Central memory CD8-positive, alpha-beta T cell (primary cell): ENCODE results near the gene CARMIL1.

ENCODE experiments used
- ATAC-seq: fragments of 150-1000 bp; cut with Tn5 transposase; replicated peaks from 2 replicates; pipeline ENCODE4 v1.10.0; 2022; ENCODE audit warnings: mild to moderate bottlenecking, moderate FRiP score, moderate number of reproducible peaks; ENCODE audit not compliant: poor library complexity, severe bottlenecking; ENCODE audit errors: extremely low read depth
- DNase-seq, 2 donors: peaks; one replicate each; pipeline ENCODE4 v3.0.0; 2021; ENCODE audit warnings: low spot score in 2 of 2
- H3K27ac Mint-ChIP-seq: one replicate; pipeline ENCODE4 v1.8.0; 2022; ENCODE audit warnings: low read depth, mild to moderate bottlenecking, moderate library complexity, mixed read lengths
- H3K27me3 Mint-ChIP-seq: one replicate; pipeline ENCODE4 v1.8.0; 2022; ENCODE audit warnings: mixed read lengths
- H3K36me3 Mint-ChIP-seq: one replicate; pipeline ENCODE4 v1.8.0; 2022; ENCODE audit warnings: mild to moderate bottlenecking, moderate library complexity, mixed read lengths; ENCODE audit not compliant: insufficient read depth
- H3K4me1 Mint-ChIP-seq: one replicate; pipeline ENCODE4 v1.8.0; 2022; ENCODE audit warnings: mixed read lengths
- H3K4me3 Mint-ChIP-seq: one replicate; pipeline ENCODE4 v1.8.0; 2022; ENCODE audit warnings: mild to moderate bottlenecking, moderate library complexity, mixed read lengths
- H3K9me3 Mint-ChIP-seq: one replicate; pipeline ENCODE4 v1.8.0; 2022; ENCODE audit warnings: mixed read lengths

The CARMIL1 gene

DNA sequence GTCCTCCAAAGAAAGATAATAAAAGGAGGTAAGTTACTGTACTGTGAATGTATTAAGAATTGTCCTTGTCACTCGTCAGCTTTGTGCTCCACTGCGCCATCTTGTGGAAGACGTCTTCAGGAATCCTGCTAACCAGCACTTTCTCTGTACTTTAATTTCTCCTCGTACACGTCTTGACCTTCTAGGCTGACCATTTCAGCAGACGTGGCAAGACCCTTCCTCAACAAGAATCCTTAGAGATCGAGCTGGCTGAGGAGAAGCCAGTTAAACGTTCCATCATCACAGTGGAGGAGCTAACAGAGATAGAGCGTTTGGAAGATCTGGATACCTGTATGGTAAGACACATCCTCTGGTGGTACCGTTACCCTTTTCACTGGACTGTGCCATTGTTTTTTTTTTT, 277.3 kb downstream of the CARMIL1 start:
- Mint-ChIP-seq H3K9me3 (no peaks in the 10 kb centered on the region), H3K4me3 (no peak overlapping the region), H3K27me3 (no peaks in the 10 kb centered on the region), H3K36me3 (no peaks in the 10 kb centered on the region), H3K27ac (no peak overlapping the region), H3K4me1 (peaks cover 5% of the 10 kb centered on the region)
- DNase-seq (peak; percentile 51 to 62), ATAC-seq (no peak)

DNA sequence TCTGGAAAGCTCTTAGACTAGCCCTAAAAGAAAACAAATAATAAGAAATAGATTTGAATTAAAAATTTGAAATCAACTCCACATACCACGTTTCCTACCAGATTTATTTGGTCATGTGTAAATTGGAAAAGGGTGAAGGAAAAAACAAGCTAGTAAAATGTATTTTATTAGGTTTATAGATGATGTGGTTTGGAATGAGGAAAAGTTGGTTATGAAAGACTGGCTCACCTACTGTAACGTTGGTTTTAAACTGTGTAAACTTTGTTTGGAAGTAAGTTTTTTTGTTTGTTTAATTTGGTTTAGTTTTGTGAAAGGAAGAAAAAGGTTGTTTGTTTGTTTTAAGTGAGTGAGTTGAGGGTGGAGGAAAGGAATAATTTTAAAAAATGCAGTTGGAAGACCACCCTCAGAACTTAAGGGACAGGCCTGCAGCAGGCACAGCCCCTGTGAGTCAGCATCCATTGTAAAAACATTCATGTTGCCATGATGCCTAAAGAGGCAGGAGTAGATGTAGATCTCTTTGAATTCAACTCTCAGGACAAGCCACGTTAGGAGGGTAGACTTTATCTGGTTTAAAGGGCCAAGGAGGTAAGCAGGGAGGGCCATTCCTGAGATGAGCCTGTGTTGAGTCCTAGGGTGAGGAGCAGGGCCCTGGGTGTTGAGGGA, 279.1 kb downstream of the CARMIL1 start:
- DNase-seq (no peak), ATAC-seq (no peak)
- Mint-ChIP-seq H3K27ac (no peak overlapping the region), H3K36me3 (no peaks in the 10 kb centered on the region), H3K27me3 (no peaks in the 10 kb centered on the region), H3K4me1 (peaks cover 5% of the 10 kb centered on the region), H3K4me3 (no peak overlapping the region), H3K9me3 (no peaks in the 10 kb centered on the region)

DNA sequence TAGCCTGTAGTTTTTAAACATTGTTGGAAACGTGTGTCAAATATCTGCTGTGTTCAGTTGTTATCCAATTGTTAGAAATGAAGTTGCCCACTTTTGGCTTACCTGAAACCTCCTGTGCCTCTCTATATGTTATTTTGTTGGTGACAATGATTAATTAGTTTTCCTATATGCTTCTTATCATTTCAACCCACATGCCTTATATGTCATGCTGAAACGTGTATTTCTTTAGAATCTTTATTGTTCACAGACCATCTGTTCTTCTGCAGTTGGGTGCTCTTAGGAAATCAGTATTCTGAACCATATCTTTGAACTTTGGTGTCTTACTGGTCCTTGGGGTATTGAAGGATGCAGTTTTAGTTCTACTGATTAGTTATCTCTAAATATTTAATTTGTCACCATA, 281.7 kb downstream of the CARMIL1 start:
- Mint-ChIP-seq H3K4me3 (no peak overlapping the region), H3K36me3 (no peaks in the 10 kb centered on the region), H3K27ac (no peak overlapping the region), H3K4me1 (peaks cover 5% of the 10 kb centered on the region), H3K9me3 (no peaks in the 10 kb centered on the region), H3K27me3 (no peaks in the 10 kb centered on the region)
- ATAC-seq (no peak), DNase-seq (no peak)

DNA sequence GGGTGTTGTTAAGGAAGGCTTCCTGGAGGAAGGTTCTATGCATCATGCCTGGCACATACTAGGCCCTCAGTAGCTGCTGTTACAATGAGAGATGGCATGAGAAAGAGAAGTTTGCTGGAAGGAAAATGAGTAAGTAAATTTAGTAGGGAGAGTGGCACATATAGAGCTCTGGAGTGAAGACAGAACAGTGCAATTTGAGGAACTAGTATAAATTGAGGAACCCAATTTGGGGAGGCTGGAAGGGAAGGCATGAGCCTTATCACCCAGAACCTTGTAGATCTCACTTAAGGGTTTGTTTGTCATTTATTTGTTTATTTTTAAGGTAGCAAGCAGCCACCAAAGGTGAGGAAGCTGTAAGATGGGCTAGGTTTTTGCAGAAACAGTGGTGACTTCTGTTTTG, 285.8 kb downstream of the CARMIL1 start:
- Mint-ChIP-seq H3K4me3 (no peak overlapping the region), H3K36me3 (no peaks in the 10 kb centered on the region), H3K27me3 (no peaks in the 10 kb centered on the region), H3K4me1 (no peaks in the 10 kb centered on the region), H3K9me3 (no peaks in the 10 kb centered on the region), H3K27ac (no peak overlapping the region)
- no peak for ATAC-seq
- no peak for DNase-seq

DNA sequence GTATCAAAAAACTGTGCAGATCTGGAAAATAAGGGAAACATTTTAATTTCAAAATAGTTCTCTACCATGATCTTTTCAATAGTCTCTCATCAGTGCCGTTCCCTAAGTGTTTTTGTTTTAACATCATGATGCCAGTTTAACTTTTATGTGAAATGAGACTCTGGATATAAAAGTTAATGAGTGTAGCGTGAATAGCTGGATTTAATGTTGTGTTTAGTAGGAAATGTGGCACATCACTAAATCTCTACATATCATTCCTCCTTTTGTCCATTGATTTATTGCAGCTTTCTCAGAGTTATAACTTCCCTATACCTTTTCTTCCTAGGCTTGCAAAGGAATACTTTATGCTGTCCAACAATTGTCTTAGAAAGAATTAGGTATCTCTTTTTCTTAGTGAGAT, 291.4 kb downstream of the CARMIL1 start:
- Mint-ChIP-seq H3K4me1 (no peaks in the 10 kb centered on the region), H3K9me3 (no peaks in the 10 kb centered on the region), H3K27ac (no peak overlapping the region), H3K27me3 (no peaks in the 10 kb centered on the region), H3K36me3 (no peaks in the 10 kb centered on the region), H3K4me3 (no peak overlapping the region)
- no peak for ATAC-seq
- DNase-seq, result no peak

DNA sequence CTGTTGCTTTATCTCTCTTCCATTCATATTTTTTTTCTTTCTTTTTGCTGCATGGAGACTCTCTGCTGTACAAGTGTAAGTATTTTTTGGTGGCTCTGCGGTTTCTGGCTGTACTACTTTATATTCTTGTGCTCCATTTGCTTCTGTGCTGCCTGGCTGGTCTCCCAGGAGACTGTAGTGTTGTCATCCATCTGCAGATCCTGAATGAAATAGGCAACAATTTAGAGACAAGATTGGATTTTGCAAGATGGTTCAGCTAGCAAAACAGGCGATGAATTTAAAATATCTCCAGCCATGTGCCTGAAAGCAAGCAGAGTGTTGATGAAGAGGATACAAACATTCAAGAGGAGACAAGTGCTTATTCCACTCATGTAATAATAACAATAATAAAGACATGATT, 297.7 kb downstream of the CARMIL1 start:
- DNase-seq, result no peak
- Mint-ChIP-seq H3K36me3 (no peaks in the 10 kb centered on the region), H3K4me3 (no peak overlapping the region)

DNA sequence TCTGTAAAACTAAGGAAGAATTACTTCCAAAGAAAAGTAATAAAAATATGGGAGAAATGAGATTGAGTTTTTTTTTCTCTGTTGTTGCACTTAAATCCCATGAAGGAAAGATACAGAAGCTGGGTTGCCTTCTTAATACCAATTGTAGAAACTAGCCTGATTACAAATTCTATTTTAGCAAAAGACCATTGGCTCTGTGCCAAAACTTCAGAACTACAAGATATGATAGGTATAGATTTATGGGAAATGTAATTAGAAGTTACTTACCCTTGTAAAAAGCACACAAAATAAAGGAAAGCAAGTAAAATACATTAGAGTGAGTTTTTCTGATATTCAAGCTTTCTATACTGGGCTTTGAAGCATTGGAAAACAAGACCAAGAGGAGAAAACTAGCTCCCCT, 299.4 kb downstream of the CARMIL1 start:
- no peak for DNase-seq
- H3K27ac Mint-ChIP-seq, result no peak overlapping the region
- H3K4me1 Mint-ChIP-seq, result peaks cover 8% of the 10 kb centered on the region
- no peaks in the 10 kb centered on the region for H3K27me3 Mint-ChIP-seq
- no peak overlapping the region for H3K4me3 Mint-ChIP-seq
- no peaks in the 10 kb centered on the region for H3K36me3 Mint-ChIP-seq
- ATAC-seq, result no peak
- no peaks in the 10 kb centered on the region for H3K9me3 Mint-ChIP-seq

More for the DNA sequence above, 297.7 kb downstream of the CARMIL1 start:
- ATAC-seq, result no peak
- no peaks in the 10 kb centered on the region for H3K27me3 Mint-ChIP-seq
- peaks cover 8% of the 10 kb centered on the region for H3K4me1 Mint-ChIP-seq
- no peak overlapping the region for H3K27ac Mint-ChIP-seq
- no peaks in the 10 kb centered on the region for H3K9me3 Mint-ChIP-seq

DNA sequence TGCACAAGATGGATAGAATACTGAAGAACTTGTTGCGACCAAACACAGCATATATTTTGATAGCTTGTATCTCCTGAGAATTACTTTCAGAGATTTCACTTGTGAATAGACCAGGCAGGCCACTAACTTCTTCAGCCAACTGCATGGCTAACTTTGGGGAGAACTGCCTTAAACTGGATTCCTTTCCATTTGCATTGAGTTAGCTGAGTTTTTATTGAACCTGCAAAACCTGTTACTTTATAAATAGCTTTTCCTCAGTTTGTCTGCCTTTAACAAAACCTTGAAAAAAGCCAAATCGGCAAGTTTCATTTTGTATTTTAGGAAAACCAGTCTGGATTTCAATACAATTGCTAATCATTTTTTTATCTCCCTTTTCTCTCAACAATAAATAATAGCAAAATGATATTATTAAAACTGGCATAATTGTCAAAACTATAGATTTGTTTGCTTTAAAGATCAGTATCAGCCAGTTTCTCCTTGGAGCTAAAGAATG, 300.3 kb downstream of the CARMIL1 start:
- Mint-ChIP-seq H3K9me3 (no peaks in the 10 kb centered on the region), H3K27ac (no peak overlapping the region), H3K27me3 (no peaks in the 10 kb centered on the region), H3K4me3 (no peak overlapping the region), H3K36me3 (no peaks in the 10 kb centered on the region), H3K4me1 (peaks cover 8% of the 10 kb centered on the region)
- DNase-seq (no peak), ATAC-seq (no peak)

DNA sequence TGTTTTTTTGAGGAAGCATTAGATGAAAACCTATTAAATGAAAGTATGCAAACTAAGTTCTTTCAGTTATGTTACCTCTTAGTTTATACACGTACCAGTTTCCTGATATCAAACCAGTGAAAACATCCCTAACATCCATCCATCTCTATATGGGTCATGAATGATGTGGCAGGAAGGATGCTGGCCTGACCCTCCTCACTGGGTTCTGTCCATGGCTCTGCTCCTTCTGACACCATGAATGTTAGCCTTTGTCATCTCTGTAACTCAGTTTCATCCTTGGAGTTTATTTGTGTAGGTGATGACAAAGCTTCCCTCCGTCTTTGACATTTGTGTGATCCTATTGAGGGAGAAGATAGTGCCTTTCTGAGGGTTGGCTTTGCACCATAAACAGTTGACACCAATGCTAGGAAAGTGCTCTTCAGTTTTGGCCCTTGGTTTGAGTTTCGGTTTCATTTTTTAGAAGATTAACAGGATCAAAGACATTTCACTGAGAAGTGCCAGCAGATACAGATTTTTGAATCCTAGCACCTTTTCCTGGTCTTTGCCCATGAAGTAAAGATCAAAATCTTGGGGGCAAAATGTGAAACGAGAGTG, 300.8 kb downstream of the CARMIL1 start:
- Mint-ChIP-seq H3K9me3 (no peaks in the 10 kb centered on the region), H3K27me3 (no peaks in the 10 kb centered on the region), H3K4me3 (peak overlapping the region; percentile 44), H3K36me3 (no peaks in the 10 kb centered on the region), H3K27ac (peak overlapping the region; percentile 73), H3K4me1 (peaks cover 8% of the 10 kb centered on the region)
- no peak for ATAC-seq
- no peak for DNase-seq

DNA sequence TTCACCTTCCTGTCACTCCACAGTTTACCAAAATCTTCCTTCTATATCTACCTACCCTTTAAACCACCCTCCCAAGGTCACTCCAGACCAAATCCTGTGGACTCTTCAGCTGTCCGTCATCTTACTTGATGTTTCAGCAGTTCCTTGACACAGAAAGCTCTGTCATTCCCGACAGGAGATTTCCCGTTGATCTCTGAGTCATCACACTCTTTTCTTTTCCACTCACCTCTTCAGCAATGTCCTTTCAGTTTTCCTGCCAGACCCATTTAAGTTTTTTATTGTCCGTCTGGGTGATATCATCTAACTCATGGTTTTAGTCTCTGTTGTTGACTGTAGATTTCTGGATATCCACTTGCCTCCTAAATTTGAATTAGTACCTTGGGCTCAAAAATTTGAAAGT, 302.9 kb downstream of the CARMIL1 start:
- no peak overlapping the region for H3K27ac Mint-ChIP-seq
- no peak for DNase-seq
- no peak overlapping the region for H3K4me3 Mint-ChIP-seq

DNA sequence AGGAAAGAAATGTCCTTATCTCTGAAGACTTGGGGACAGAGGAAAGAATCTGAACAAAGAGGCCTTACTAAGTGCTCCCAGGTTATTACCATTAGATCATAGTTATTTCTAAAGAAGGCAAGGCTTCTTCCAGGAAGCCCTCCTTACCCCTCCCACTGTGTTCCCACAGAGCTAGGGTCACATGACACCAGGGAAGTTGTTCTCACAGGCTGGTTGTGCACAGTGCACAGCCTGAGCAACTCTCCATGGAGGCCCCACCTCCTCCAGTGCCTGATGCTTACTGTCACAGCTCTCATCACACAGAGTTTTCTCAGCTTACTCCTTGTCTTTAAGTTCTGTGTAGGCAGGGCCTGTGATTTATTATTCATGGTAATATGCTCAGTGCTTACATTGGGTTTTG, 303.9 kb downstream of the CARMIL1 start:
- H3K4me3 Mint-ChIP-seq, result no peak overlapping the region
- no peak overlapping the region for H3K27ac Mint-ChIP-seq
- no peaks in the 10 kb centered on the region for H3K9me3 Mint-ChIP-seq
- DNase-seq, result no peak
- no peaks in the 10 kb centered on the region for H3K36me3 Mint-ChIP-seq
- H3K27me3 Mint-ChIP-seq, result no peaks in the 10 kb centered on the region
- H3K4me1 Mint-ChIP-seq, result peaks cover 8% of the 10 kb centered on the region
- no peak for ATAC-seq

More for the DNA sequence above, 302.9 kb downstream of the CARMIL1 start:
- Mint-ChIP-seq H3K36me3 (no peaks in the 10 kb centered on the region), H3K4me1 (peaks cover 8% of the 10 kb centered on the region), H3K27me3 (no peaks in the 10 kb centered on the region), H3K9me3 (no peaks in the 10 kb centered on the region)
- no peak for ATAC-seq

DNA sequence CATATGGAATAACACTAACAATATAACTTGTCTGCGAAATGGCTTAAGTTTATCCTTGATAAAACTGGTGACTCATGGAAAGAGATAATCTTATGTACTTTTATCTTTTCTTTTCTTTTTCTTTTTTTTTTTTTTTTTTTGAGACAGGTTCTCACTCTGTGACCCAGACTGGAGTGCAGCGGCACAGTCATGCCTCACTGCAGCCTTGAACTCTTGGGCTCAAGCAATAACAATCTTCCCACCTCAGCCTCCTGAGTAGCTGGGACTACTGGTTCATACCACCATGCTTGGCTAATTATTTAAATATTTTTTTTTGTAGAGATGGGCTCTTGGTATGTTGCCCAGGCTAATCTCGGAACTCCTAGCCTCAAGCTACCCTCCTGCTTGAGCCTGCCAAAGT, 304.7 kb downstream of the CARMIL1 start:
- Mint-ChIP-seq H3K4me3 (no peak overlapping the region), H3K36me3 (no peaks in the 10 kb centered on the region), H3K27me3 (no peaks in the 10 kb centered on the region), H3K27ac (no peak overlapping the region), H3K4me1 (peaks cover 8% of the 10 kb centered on the region), H3K9me3 (no peaks in the 10 kb centered on the region)
- DNase-seq, result no peak
- no peak for ATAC-seq

DNA sequence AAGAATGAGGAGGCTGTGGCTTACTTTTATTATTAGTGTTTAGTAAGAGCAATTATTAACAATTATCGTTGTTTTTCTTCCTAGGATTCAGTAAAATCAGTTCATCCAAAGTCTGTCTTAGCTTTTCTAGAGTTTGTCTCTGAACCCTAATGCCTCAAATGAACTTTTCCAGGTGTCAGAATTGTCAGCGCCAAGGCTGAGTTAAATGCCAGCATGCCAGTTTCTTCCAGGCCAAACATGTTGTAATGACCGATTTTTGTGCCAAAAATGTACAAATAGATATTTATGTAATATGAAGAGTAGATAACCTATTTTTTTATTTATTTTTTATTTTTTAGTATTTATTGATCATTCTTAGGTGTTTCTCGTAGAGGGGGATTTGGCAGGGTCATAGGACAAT, 306.1 kb downstream of the CARMIL1 start:
- no peaks in the 10 kb centered on the region for H3K36me3 Mint-ChIP-seq
- DNase-seq (no peak), ATAC-seq (no peak)
- no peaks in the 10 kb centered on the region for H3K27me3 Mint-ChIP-seq
- peaks cover 2% of the 10 kb centered on the region for H3K4me1 Mint-ChIP-seq
- H3K27ac Mint-ChIP-seq, result no peak overlapping the region
- H3K4me3 Mint-ChIP-seq, result no peak overlapping the region
- H3K9me3 Mint-ChIP-seq, result no peaks in the 10 kb centered on the region
